GM19351 (cell line): Measurements from ENCODE around the gene DENND1A.
"Not testable (repeated sequence)": the region's sequence is repeated elsewhere in the genome, so short reads cannot be mapped to it uniquely, and the experiment has no call there.

Source experiments
- ATAC-seq: cut with Tn5 transposase; IDR thresholded peaks from one replicate; pipeline ENCODE4 v1.9.1; 2021; ENCODE audit warnings: mild to moderate bottlenecking, moderate library complexity; ENCODE audit not compliant: unreplicated experiment

Gene DENND1A

GRCh38 chr9:123929870-123930831 is at the start of gene DENND1A:
TSS of gene DENND1A (minus strand) at chr9:123930126. CDS start at chr9:123929905, 221 bp downstream.
- ATAC-seq = peak; percentile 66

GRCh38 chr9:123978981-123979380 is 49.1 kb upstream of the DENND1A start:
- no peak for ATAC-seq

GRCh38 chr9:123976579-123976978 is 46.7 kb upstream of the DENND1A start:
- not testable (repeated sequence) for ATAC-seq

DNA sequence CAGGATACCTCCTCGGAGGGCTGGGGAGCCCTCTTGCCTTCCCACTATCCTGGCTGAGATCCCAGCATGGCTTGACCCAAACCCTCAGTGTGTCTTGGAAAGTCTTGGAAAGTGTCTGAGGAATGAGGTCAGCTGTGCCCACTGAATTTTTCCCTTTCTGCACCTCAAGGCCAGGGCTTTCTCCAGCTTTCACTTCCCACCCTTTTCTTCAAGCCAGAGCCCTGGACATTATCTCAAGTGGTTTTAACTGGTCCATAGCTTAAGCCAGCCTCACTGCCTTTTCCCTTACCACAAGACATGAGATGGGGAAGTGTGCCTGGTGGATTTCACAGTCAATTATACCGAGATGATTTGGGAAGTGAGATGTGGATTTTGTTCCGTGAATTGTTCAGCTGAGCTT is 45.9 kb upstream of the DENND1A start:
- no peak for ATAC-seq

DNA sequence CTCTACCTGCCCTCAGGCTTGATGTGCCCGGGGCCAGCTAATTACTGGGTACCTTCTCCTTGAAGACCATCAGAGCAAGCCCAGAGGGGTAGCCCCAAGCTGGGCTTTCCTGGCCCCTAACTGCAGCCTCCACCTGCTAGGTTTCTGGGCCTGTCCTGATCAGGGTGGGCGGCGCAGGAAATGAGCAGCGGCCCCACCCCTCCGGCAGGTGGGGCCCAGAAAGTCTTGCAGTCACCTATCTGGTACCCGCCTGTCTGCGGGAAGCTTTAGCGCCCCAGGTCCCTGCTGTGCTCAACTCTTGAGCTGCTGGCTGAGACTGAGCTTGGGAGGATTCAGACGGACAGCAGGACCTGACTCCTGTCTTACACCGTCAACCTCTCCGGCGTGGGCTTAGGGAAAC is 44.5 kb upstream of the DENND1A start:
- ATAC-seq = no peak

GRCh38 chr9:123973590-123974223 is 43.8 kb upstream of the DENND1A start:
- ATAC-seq = no peak

DNA sequence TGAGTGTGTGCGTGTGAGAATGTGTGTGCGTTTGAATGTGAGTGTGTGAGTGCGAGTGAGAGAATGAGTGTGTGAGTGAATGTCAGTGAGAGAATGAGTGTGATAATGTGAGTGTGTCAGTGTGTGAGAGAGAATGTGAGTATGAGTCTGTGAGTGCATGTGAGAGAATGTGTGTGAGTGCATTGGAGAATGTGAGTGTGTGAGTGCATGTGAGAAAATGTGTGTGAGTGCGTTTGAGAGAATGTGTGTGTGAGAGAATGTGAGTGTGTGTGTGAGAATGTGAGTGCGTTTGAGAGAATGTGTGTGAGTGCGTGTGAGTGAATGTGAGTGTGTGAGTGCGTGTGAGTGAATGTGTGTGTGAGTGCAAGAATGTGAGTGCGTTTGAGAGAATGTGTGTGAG is 42.7 kb upstream of the DENND1A start:
- ATAC-seq = no peak

GRCh38 chr9:123967323-123967722 is 37.4 kb upstream of the DENND1A start:
- no peak for ATAC-seq

DNA sequence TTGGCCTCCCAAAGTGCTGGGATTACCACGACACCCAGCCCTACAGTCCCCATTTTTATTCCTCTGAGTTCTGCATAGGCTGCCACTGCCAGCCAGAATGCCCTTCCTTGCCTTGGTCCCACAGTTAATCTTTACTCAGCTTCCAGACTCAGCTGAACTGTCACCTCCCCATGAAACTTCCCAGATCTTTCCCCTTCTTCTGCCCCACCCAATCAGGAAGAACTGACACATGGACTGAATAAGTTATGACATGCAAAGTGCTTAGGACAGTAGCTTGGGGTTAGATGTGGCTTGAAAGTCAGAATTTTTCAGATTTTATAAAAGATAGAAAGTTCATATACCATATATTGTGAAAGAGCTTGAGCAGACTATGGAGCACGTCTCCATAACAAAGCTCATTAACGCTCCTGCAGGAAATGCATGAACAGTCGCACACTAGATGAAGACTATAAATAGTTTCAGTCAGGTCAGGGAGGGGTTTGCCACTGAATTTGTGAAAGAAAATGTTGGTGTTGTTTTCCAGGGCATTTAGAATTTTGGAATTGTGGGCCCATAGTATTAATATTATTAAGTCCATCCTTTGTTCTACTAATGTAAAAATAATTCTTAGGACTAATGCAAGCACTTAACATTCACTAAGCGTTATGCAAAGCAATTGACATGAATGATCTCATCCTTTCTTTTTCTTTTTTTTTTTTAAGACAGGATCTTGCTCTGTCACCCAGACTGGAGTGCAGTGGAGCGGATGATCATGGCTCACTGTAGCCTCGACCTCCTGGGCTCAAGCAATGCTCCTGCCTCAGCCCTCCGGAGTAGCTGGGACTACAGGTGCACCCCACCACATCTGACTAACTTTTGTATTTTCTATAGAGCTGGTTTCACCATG is 36.1 kb upstream of the DENND1A start:
- ATAC-seq = no peak

DNA sequence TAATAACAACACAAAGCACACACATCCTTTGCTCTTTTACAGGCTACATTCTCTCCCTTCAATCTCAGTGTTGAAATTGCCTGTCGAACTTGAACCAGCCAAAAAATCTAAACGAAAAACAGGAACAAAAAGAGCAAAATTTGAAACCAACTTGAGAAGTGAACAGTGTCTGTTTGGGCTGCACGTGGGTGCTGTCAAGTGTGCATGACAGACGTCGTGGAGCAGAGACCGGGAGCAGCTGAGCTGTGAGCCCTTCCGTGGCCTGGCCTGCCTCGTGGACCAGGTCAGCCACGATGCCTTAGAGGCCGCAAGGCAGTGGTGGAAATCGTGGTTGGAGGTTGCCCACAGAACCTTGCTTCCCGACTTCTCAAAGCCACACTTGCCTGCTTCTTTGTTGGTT is 34.8 kb upstream of the DENND1A start:
- ATAC-seq = no peak

GRCh38 chr9:123960965-123961364 is 31.0 kb upstream of the DENND1A start:
- ATAC-seq = no peak

- no peak for ATAC-seq
These were observed 30.4 kb upstream of the DENND1A start for GRCh38 chr9:123960366-123960765.

DNA sequence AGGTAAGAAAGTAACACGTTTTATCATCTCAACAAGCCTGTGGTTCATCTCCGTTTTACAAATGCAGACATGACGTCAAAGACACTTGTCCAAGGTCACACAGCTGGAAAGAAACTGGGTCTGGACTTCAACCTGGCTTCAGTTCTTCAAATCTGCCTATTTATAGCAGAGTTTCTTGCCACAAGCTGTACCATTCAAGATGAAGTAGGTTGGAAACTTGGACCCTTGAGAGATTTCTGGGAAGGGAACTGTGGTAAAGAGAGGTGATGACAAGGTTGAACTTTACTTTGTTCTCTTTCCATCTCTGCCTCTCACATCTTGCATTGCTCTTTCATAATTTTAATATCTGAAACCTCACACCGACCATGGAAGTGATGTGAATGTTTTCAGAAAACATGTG is 29.9 kb upstream of the DENND1A start:
- ATAC-seq = no peak

DNA sequence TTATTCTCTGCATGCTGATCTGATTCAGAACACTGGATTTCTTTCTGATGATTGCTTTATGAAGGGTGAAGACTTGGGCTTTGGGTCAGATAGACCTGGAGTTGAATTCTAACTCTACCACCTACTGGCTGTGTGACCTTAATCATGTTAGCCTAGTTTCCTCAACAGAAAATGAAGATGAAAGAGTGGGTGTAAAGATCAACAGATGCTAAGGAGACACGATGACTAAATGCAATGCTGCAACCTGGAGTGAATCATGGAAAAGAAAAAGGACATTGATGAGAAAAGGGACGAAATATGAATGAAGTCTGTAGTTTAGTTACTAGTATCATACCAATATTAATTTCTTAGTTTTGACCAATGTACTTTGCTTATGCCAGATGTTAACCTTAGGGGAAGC is 27.8 kb upstream of the DENND1A start:
- ATAC-seq = no peak

DNA sequence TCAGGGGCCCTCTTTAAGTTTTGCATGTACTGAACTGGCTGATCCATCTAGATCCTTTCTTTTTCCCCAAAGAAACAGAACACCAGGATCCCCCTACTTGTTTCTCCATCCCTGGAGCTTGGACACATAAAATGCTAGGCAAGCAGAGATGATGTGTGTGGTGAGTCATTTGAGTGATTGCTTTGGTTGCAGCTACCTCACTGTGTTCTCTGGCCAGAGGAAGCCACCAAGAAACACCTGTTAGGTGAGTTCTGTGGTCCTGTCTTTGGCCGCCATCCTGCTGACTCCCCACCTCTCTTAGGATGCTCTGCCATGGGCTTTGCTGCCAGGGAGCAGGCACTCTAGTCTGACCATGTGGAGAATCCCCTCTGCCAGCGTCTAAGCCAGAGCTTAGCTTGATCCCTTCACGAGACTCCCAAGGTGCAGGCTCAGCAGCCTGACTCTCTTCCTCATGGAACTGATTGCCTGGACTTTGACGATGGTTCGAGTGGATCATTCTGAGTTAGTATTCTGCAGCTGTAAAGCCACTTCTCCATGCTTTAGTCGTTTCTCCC is 27.3 kb upstream of the DENND1A start:
- ATAC-seq = no peak

GRCh38 chr9:123955637-123956036 is 25.7 kb upstream of the DENND1A start:
- no peak for ATAC-seq

DNA sequence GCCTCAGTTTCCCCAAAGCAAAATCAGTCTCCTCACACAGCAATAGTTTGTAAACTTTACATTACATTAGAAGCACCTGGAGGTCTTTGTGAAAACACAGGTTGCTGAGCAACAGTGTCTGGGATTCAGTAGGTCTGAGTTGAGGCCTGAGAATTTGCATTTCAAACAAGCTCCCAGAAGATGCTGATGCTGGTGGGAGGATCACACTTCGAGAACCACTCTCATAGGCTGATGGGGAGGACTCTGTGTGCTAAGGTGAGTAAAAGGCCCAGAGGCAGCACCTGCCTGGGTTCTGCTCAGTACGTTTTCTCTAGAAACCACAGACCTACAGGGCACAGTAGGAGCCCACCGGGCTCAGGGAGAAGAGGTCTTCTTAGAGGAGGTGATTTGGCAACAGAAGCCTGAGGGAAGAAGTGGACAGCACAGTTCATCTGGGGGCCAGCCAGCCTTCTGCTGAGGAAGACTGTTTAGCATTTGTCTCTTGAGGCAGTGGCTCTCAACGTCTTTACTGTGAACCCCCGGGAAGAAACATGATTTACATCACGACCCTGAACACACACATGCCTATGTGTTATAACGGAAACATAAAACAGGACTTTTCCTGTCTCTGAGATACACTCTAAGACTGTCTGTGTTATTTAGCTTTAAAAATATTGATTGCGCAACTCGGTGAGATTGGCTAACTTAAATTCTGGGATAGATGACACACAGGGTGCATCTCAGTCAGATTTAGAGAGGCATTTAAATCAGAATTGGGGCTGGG is 24.8 kb upstream of the DENND1A start:
- ATAC-seq = no peak

DNA sequence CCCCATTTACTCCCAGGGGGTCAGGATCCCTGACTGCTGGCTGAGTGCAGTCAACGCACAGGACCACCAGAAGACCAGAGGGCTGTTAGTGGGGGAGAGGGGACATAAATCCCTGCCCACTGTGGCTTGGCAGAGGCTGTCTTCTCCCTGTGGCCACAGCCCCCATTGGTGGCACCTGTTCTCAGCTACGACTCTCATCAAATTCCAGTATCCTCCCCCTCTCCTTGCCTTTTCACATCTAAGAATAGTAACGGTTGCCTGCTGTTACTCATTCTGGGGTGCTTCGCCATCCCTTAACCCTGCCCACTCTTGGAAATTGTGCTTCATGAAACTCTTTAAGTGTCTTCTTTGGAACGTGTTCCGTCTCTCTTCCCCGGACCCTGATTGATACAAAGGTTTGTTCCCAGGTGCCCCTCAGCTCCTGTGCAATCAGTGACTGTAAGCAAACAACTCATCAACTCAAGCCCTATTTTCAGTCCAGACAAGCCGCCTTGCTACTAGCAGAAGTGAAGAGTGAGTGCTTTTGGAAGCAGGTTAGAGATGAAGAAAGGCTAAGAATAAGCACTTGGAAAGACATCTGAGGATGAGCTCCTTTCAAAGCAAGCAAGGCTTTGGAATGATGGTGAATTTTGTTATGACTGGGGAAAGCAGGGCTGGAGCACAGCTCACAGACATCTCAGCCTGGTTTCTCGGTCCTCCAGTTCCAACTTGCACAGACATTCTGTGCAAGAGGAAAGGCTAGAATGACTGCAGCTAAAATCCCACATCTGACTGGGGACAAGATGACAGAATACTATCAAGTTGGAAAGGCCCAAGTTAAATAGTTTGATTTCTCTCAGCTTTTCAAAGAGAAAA is 22.9 kb upstream of the DENND1A start:
- no peak for ATAC-seq

DNA sequence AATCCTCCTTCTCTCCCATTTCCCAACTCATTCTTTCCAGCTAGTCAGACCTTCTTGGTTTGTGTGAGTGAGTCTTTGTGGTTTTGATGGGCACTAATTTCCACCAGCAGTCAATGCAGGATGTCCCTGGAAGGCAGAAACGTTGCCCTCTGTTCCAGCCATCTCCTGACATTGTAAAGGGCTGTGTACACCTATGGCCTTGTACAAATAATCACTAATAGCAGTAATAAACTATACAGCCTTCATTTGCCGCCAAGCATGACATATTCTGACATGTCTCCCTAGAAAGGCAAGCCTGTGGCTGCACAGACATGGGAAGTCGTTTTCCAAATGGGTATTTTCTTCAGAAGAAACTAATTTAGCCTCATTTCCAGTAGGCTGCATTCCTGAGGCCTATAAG is 18.4 kb upstream of the DENND1A start:
- no peak for ATAC-seq
